HG02588 (cell line): ENCODE results near the gene MMAB.
A peak's percentile ranks its signal among the peaks of the same experiment; 100 is the strongest.

Source experiments
- ATAC-seq: cut with Tn5 transposase; IDR thresholded peaks from one replicate; pipeline ENCODE4 v1.9.1; 2021; ENCODE audit warnings: mild to moderate bottlenecking, moderate library complexity; ENCODE audit not compliant: unreplicated experiment

MMAB gene

GRCh38 chr12:109573029-109573913 lies at the start of gene MMAB, which contains the start of gene MVK:
Gene MMAB (minus strand): TSS chr12:109573504. CDS start chr12:109573480, 24 bp downstream.
Gene MVK (plus strand): TSS chr12:109573794. CDS start chr12:109574823, 1,029 bp downstream.
- ATAC-seq = peak; percentile 93

GRCh38 chr12:109621901-109622364 lies 48.6 kb upstream of the MMAB start:
- no peak for ATAC-seq

GRCh38 chr12:109621211-109621694 lies 47.9 kb upstream of the MMAB start:
- no peak for ATAC-seq

GRCh38 chr12:109619002-109619604 lies 45.8 kb upstream of the MMAB start:
- no peak for ATAC-seq

- no peak for ATAC-seq
These were observed 44.8 kb upstream of the MMAB start for GRCh38 chr12:109618082-109618481.

GRCh38 chr12:109617491-109617890 lies 44.2 kb upstream of the MMAB start:
- ATAC-seq = no peak

- no peak for ATAC-seq
These were observed 42.4 kb upstream of the MMAB start for GRCh38 chr12:109615556-109616229.

- no peak for ATAC-seq
These were observed 40.5 kb upstream of the MMAB start for GRCh38 chr12:109613649-109614455.

- ATAC-seq = no peak
These were observed 39.7 kb upstream of the MMAB start for GRCh38 chr12:109612975-109613502.

- ATAC-seq = no peak
These were observed 38.7 kb upstream of the MMAB start for GRCh38 chr12:109612003-109612402.

- ATAC-seq = no peak
These were observed 37.9 kb upstream of the MMAB start for GRCh38 chr12:109611223-109611622.

GRCh38 chr12:109610523-109610922 lies 37.2 kb upstream of the MMAB start:
- ATAC-seq = no peak

GRCh38 chr12:109609342-109609741 lies 36.0 kb upstream of the MMAB start:
- no peak for ATAC-seq

GRCh38 chr12:109608793-109609192 lies 35.5 kb upstream of the MMAB start:
- no peak for ATAC-seq

- no peak for ATAC-seq
These were observed 35.0 kb upstream of the MMAB start for GRCh38 chr12:109608270-109608669.

GRCh38 chr12:109607618-109608017 lies 34.3 kb upstream of the MMAB start:
- ATAC-seq = no peak

GRCh38 chr12:109606320-109607028 lies 33.2 kb upstream of the MMAB start:
- ATAC-seq = no peak

GRCh38 chr12:109605599-109606228 lies 32.4 kb upstream of the MMAB start:
- ATAC-seq = no peak

- no peak for ATAC-seq
These were observed 31.7 kb upstream of the MMAB start for GRCh38 chr12:109605016-109605415.
